A673 (cell line): ENCODE results near the gene SPAG16. TPM values are rescaled to one million over a fixed set of nuclear protein-coding genes. Genes with fewer than 3 reads are reported as not detected.

ENCODE experiments used
- BruUV-seq: library from RNA; stranded (reverse); fragments of 400-500 nt; replicated peaks from 2 replicates; lab custom pipeline; 2021; lab: Mats Ljungman, UMichigan
- CTCF ChIA-PET: fragments of 300-600 bp; sonication (Branson Sonifier 250); formaldehyde crosslinking; loops from one replicate; lab custom pipeline; 2022; ENCODE audit warnings: antibody characterized with exemption; lab: Charles Lee
- POLR2A ChIA-PET: fragments of 300-600 bp; sonication (Branson Sonifier 250); formaldehyde crosslinking; loops from one replicate; lab custom pipeline; 2022; ENCODE audit warnings: antibody characterized with exemption; ENCODE audit not compliant: low non-redundant PET; lab: Charles Lee
- DNase-seq: peaks from one replicate; pipeline ENCODE4 v3.0.0-alpha.2; 2015; ENCODE audit warnings: low spot score
- H3K27ac ChIP-seq: fragments of 200-600 bp; sonication (generic); 2 replicates; pipeline ENCODE4 v1.5.1; 2016; ENCODE audit warnings: mixed run types, low read depth, mild to moderate bottlenecking, mixed read lengths, antibody characterized with exemption, low read length; ENCODE audit not compliant: poor library complexity, severe bottlenecking
- H3K27me3 ChIP-seq: fragments of 200-600 bp; sonication (generic); replicated peaks from 2 replicates; pipeline ENCODE4 v1.6.1; 2017; ENCODE audit warnings: mixed run types, low read depth, mild to moderate bottlenecking, mixed read lengths, antibody characterized with exemption, low read length; ENCODE audit not compliant: insufficient read depth, poor library complexity
- H3K36me3 ChIP-seq: fragments of 200-600 bp; sonication (generic); 2 replicates; pipeline ENCODE4 v1.6.1; 2016; ENCODE audit warnings: mixed run types, mild to moderate bottlenecking, mixed read lengths, antibody characterized with exemption, low read length; ENCODE audit not compliant: insufficient read depth, poor library complexity, severe bottlenecking
- H3K4me1 ChIP-seq: fragments of 200-600 bp; sonication (generic); 2 replicates; pipeline ENCODE4 v1.6.1; 2017; ENCODE audit warnings: mixed run types, mild to moderate bottlenecking, mixed read lengths, antibody characterized with exemption, low read length; ENCODE audit not compliant: insufficient read depth, poor library complexity, severe bottlenecking
- H3K4me3 ChIP-seq: fragments of 200-600 bp; sonication (generic); 2 replicates; pipeline ENCODE4 v1.5.1; 2016; ENCODE audit warnings: low read depth, mixed run types, mild to moderate bottlenecking, mixed read lengths, low read length; ENCODE audit not compliant: poor library complexity, severe bottlenecking
- H3K9me3 ChIP-seq: fragments of 200-600 bp; sonication (generic); 2 replicates; pipeline ENCODE4 v1.6.1; 2016; ENCODE audit warnings: mixed run types, low read depth, mild to moderate bottlenecking, mixed read lengths, antibody characterized with exemption, low read length; ENCODE audit not compliant: poor library complexity, severe bottlenecking
- CTCF ChIP-seq: fragments of 300-800, 200-600 bp; sonication (generic); conservative IDR thresholded peaks from 2 replicates; pipeline ENCODE4 v1.5.1; 2017; ENCODE audit warnings: low read depth, mild to moderate bottlenecking, antibody characterized with exemption, low read length, moderate library complexity, mixed read lengths
- EZH2 ChIP-seq: fragments of 200-600 bp; sonication (generic); IDR thresholded peaks from 2 replicates; pipeline ENCODE4 v1.6.1; 2017; ENCODE audit warnings: borderline replicate concordance, low read depth, mild to moderate bottlenecking, mixed read lengths, antibody characterized with exemption, low read length; ENCODE audit not compliant: poor library complexity, severe bottlenecking
- intact Hi-C: fragments of 100-400 bp; cut with micrococcal nuclease; formaldehyde crosslinking; loops from one replicate; pipeline ENCODE4 v1.10.0; 2022; ENCODE audit not compliant: unreplicated experiment
- total RNA-seq: library from RNA; stranded (reverse); gene quantifications from 2 replicates; pipeline ENCODE4 v1.2.3, GENCODE V29; 2021

SPAG16 gene
- total RNA-seq, 1 experiment from 2014 or later: 13.1 TPM

- H3K27ac ChIP-seq: no peak overlapping the region
- no peaks in the 10 kb centered on the region for H3K9me3 ChIP-seq
- POLR2A ChIA-PET: no interaction called here
- intact Hi-C loops: no loop called here
- TF ChIP-seq EZH2 (no peak), CTCF (no peak)
- no peaks in the 10 kb centered on the region for H3K27me3 ChIP-seq
- no peaks in the 10 kb centered on the region for H3K4me1 ChIP-seq
- no peaks in the 10 kb centered on the region for H3K36me3 ChIP-seq
- CTCF ChIA-PET: no interaction called here
- DNase-seq: no peak
- H3K4me3 ChIP-seq: no peak overlapping the region
- BruUV-seq: no TSS peak
Measured at GRCh38 chr2:214138779-214139178, 854.5 kb downstream of the SPAG16 start.

GRCh38 chr2:214139630-214140284 is 855.5 kb downstream of the SPAG16 start:
- H3K9me3 ChIP-seq: no peaks in the 10 kb centered on the region
- peak; percentile 17 for DNase-seq
- no peak for TF ChIP-seq CTCF
- TF ChIP-seq EZH2: no peak
- no peaks in the 10 kb centered on the region for H3K4me1 ChIP-seq
- no peaks in the 10 kb centered on the region for H3K36me3 ChIP-seq
- CTCF ChIA-PET: no interaction called here
- no peaks in the 10 kb centered on the region for H3K27me3 ChIP-seq
- no peak overlapping the region for H3K4me3 ChIP-seq
- H3K27ac ChIP-seq: no peak overlapping the region
- POLR2A ChIA-PET: no interaction called here
- intact Hi-C loops: no loop called here
- no TSS peak for BruUV-seq

GRCh38 chr2:214156971-214157370 is 872.7 kb downstream of the SPAG16 start:
- ChIA-PET POLR2A (no interaction called here), CTCF (no interaction called here)
- no peaks in the 10 kb centered on the region for H3K36me3 ChIP-seq
- no peak overlapping the region for H3K4me3 ChIP-seq
- H3K4me1 ChIP-seq: no peaks in the 10 kb centered on the region
- no peak for DNase-seq
- H3K9me3 ChIP-seq: no peaks in the 10 kb centered on the region
- H3K27ac ChIP-seq: no peak overlapping the region
- intact Hi-C loops: no loop called here
- no TSS peak for BruUV-seq
- no peaks in the 10 kb centered on the region for H3K27me3 ChIP-seq
- TF ChIP-seq CTCF (no peak), EZH2 (no peak)
